CD4-positive, alpha-beta memory T cell (primary cell): ENCODE measurements around the gene BMPER. TPM values are rescaled to one million over a fixed set of nuclear protein-coding genes. Genes with fewer than 3 reads are reported as not detected.

ENCODE experiments used
- CTCF ChIA-PET: fragments of 350-600 bp; sonication (Branson Sonifier 250); formaldehyde crosslinking; loops from one replicate; lab custom pipeline; 2021; ENCODE audit warnings: inconsistent platforms; ENCODE audit not compliant: partially characterized antibody; lab: Charles Lee
- POLR2A ChIA-PET: fragments of 350-600 bp; sonication (Branson Sonifier 250); formaldehyde crosslinking; loops from one replicate; lab custom pipeline; 2021; ENCODE audit not compliant: partially characterized antibody; lab: Charles Lee
- DNase-seq, 5 donors: peaks; one replicate each; pipeline versions ENCODE4 v3.0.0 to v3.0.0-alpha.2; 2020 to 2022; ENCODE audit warnings: mixed read lengths in 1 of 5
- H3K27ac ChIP-seq: one replicate; pipeline ENCODE4 v1.7.0; 2013; ENCODE audit warnings: low read depth, low read length
- H3K27me3 ChIP-seq: 2 replicates; pipeline ENCODE4 v1.7.0; 2013; ENCODE audit warnings: mild to moderate bottlenecking, low read length, moderate library complexity; ENCODE audit not compliant: insufficient read depth
- H3K36me3 ChIP-seq: 2 replicates; pipeline ENCODE4 v1.7.0; 2013; ENCODE audit warnings: mild to moderate bottlenecking, low read length, moderate library complexity; ENCODE audit not compliant: insufficient read depth
- H3K4me1 ChIP-seq: 2 replicates; pipeline ENCODE4 v1.7.0; 2013; ENCODE audit warnings: mild to moderate bottlenecking, low read length, moderate library complexity; ENCODE audit not compliant: insufficient read depth
- H3K4me3 ChIP-seq, 2 donors: one replicate each; pipeline ENCODE4 v1.7.0; 2013; ENCODE audit warnings: low read length in 2 of 2, mild to moderate bottlenecking in 1 of 2
- H3K9me3 ChIP-seq, 2 donors: one replicate each; pipeline ENCODE4 v1.7.0; 2013; ENCODE audit warnings: low read length in 2 of 2, control low read depth in 1 of 2; ENCODE audit not compliant: control insufficient read depth in 1 of 2
- H3K27ac Mint-ChIP-seq, 7 donors: one replicate each; pipeline ENCODE4 v1.8.0; 2020 to 2021; ENCODE audit warnings: mixed read lengths in 7 of 7, mild to moderate bottlenecking in 6 of 7, inconsistent platforms in 3 of 7, moderate library complexity in 3 of 7
- H3K27me3 Mint-ChIP-seq, 2 donors: one replicate each; pipeline ENCODE4 v1.8.0; 2020 to 2021; ENCODE audit warnings: mixed read lengths in 2 of 2
- H3K36me3 Mint-ChIP-seq, 2 donors: one replicate each; pipeline ENCODE4 v1.8.0; 2020 to 2021; ENCODE audit warnings: mixed read lengths in 2 of 2, inconsistent platforms in 1 of 2, mild to moderate bottlenecking in 1 of 2
- H3K4me1 Mint-ChIP-seq, 4 donors: one replicate each; pipeline ENCODE4 v1.8.0; 2020 to 2021; ENCODE audit warnings: mixed read lengths in 4 of 4, mild to moderate bottlenecking in 1 of 4
- H3K4me3 Mint-ChIP-seq, 8 donors: one replicate each; pipeline ENCODE4 v1.8.0; 2020 to 2021; ENCODE audit warnings: mixed read lengths in 8 of 8, mild to moderate bottlenecking in 7 of 8, moderate library complexity in 6 of 8, inconsistent platforms in 3 of 8
- H3K9me3 Mint-ChIP-seq, 8 donors: one replicate each; pipeline ENCODE4 v1.8.0; 2020 to 2021; ENCODE audit warnings: mixed read lengths in 8 of 8, mild to moderate bottlenecking in 5 of 8, inconsistent platforms in 3 of 8, moderate library complexity in 1 of 8
- intact Hi-C: fragments of 100-400 bp; cut with micrococcal nuclease; formaldehyde crosslinking; loops from one replicate; pipeline ENCODE4 v1.15.1; 2023
- polyA plus RNA-seq, 2 donors: library from polyadenylated mRNA; unstranded; fragments of 300-500 nt; fragmentation: Illumina TruSeq; gene quantifications; one replicate each; pipeline ENCODE4 v1.2.3, GENCODE V29; 2021
- total RNA-seq, 2 experiments: library from RNA; stranded (reverse); gene quantifications; one replicate each; pipeline ENCODE4 v1.2.3, GENCODE V29; 2021

The BMPER gene
- total and polyA plus RNA-seq, 4 experiments from 2014 or later = 0.24 to 0.30 TPM; not detected in 2

DNA sequence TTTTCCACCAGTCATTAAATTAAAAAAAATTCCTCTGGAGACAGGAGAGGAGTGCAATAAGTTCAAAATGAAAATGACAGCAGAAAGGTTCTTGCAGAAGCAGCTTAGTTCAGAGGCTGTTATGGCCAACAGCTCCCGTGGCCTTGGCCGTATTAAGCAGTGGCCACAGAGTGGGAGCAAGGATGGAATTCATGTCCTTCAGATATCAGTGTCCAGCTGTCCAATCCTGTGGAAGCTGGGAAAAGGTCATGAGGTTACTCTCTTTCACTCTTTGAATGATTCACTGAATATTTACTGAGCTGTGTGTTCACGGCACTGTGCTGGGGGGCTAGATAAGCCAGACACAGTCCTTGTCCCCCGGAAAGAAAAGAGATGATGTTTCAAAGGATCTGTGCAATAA, 231.8 kb downstream of the BMPER start:
- Mint-ChIP-seq H3K27me3 (peaks cover 0 to 2% of the 10 kb centered on the region in 2 donors), H3K36me3 (no peaks in the 10 kb centered on the region), H3K4me3 (no peak overlapping the region), H3K27ac (no peak overlapping the region), H3K4me1 (no peaks in the 10 kb centered on the region), H3K9me3 (peaks cover 0 to 10% (median 2%) of the 10 kb centered on the region in 8 donors)
- Histone ChIP-seq H3K27me3 (no peaks in the 10 kb centered on the region), H3K4me1 (no peaks in the 10 kb centered on the region), H3K4me3 (no peak overlapping the region), H3K9me3 (no peaks in the 10 kb centered on the region), H3K27ac (no peak overlapping the region), H3K36me3 (no peaks in the 10 kb centered on the region)
- intact Hi-C loops = no loop called here
- CTCF ChIA-PET = no interaction called here
- DNase-seq = no peak
- POLR2A ChIA-PET = no interaction called here

- H3K4me1 Mint-ChIP-seq = no peaks in the 10 kb centered on the region
- POLR2A ChIA-PET = no interaction called here
- CTCF ChIA-PET = no interaction called here
Measured at GRCh38 chr7:34138483-34138882, 233.1 kb downstream of the BMPER start.

DNA sequence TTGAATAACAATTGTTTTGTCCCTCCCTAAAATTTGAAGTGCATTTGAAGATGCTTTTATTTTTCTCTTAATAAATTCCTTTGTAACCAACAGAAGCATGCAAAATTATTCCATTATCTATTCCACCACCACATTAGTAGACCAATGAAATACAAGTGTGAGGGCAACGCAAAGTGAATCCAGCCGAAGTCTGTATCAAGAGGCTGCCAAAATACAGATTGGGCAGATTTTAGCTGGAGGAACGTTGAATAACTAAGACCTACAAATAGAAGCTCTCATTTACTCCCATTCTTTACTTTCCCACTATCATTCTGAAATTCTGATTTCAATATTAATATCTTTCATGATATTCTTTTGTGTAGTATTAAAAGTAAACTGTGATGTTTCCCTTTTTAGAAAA, 233.7 kb downstream of the BMPER start:
- H3K4me3 ChIP-seq = no peak overlapping the region
- no peak overlapping the region for H3K27ac Mint-ChIP-seq
- H3K9me3 Mint-ChIP-seq = peaks cover 0 to 12% (median 1%) of the 10 kb centered on the region in 8 donors
- H3K27ac ChIP-seq = no peak overlapping the region
- no peak for DNase-seq
- no peaks in the 10 kb centered on the region for H3K4me1 ChIP-seq
- intact Hi-C loops = no loop called here
- H3K36me3 ChIP-seq = no peaks in the 10 kb centered on the region
- no peaks in the 10 kb centered on the region for H3K36me3 Mint-ChIP-seq
- no peaks in the 10 kb centered on the region for H3K4me1 Mint-ChIP-seq
- H3K9me3 ChIP-seq = no peaks in the 10 kb centered on the region
- H3K4me3 Mint-ChIP-seq = no peak overlapping the region
- CTCF ChIA-PET = no interaction called here
- peaks cover 1 to 2% of the 10 kb centered on the region in 2 donors for H3K27me3 Mint-ChIP-seq
- no peaks in the 10 kb centered on the region for H3K27me3 ChIP-seq
- POLR2A ChIA-PET = no interaction called here

More at GRCh38 chr7:34138483-34138882, 233.1 kb downstream of the BMPER start:
- no peak overlapping the region for H3K4me3 Mint-ChIP-seq
- H3K36me3 ChIP-seq = no peaks in the 10 kb centered on the region
- peaks cover 0 to 10% (median 0%) of the 10 kb centered on the region in 8 donors for H3K9me3 Mint-ChIP-seq
- intact Hi-C loops = no loop called here
- no peaks in the 10 kb centered on the region for H3K4me1 ChIP-seq
- DNase-seq = no peak
- no peak overlapping the region for H3K27ac Mint-ChIP-seq
- no peaks in the 10 kb centered on the region for H3K9me3 ChIP-seq
- no peak overlapping the region for H3K4me3 ChIP-seq
- no peaks in the 10 kb centered on the region for H3K36me3 Mint-ChIP-seq
- peaks cover 0 to 2% of the 10 kb centered on the region in 2 donors for H3K27me3 Mint-ChIP-seq
- H3K27ac ChIP-seq = no peak overlapping the region
- H3K27me3 ChIP-seq = no peaks in the 10 kb centered on the region

DNA sequence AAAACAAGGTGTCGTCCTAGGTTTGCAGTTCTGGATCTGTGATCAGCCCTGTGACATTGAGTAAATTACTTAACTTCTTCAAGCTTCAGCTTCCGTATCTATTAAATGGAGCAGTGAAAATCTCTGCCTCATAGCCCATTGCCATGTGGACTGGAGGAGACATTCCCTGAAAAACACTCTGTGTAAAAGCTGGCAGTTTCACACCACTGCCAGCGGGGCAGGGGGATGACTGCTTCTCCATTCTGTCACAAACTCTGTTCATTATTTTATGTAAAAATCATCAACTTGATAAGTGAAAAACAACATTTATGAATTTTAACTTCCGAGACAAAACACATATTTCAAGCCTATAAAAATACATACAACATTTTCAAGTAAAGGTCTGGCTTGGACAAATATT, 234.7 kb downstream of the BMPER start:
- no peaks in the 10 kb centered on the region for H3K9me3 ChIP-seq
- no peaks in the 10 kb centered on the region for H3K27me3 ChIP-seq
- Mint-ChIP-seq H3K4me1 (no peaks in the 10 kb centered on the region), H3K27me3 (peaks cover 1 to 2% of the 10 kb centered on the region in 2 donors), H3K4me3 (no peak overlapping the region), H3K36me3 (no peaks in the 10 kb centered on the region), H3K27ac (no peak overlapping the region), H3K9me3 (peaks cover 0 to 12% (median 1%) of the 10 kb centered on the region in 8 donors)
- DNase-seq = no peak
- H3K4me1 ChIP-seq = no peaks in the 10 kb centered on the region
- ChIA-PET POLR2A (no interaction called here), CTCF (no interaction called here)
- H3K36me3 ChIP-seq = no peaks in the 10 kb centered on the region
- no peak overlapping the region for H3K27ac ChIP-seq
- intact Hi-C loops = no loop called here
- no peak overlapping the region for H3K4me3 ChIP-seq

GRCh38 chr7:34143402-34143801, 238.1 kb downstream of the BMPER start:
- CTCF ChIA-PET = no interaction called here

DNA sequence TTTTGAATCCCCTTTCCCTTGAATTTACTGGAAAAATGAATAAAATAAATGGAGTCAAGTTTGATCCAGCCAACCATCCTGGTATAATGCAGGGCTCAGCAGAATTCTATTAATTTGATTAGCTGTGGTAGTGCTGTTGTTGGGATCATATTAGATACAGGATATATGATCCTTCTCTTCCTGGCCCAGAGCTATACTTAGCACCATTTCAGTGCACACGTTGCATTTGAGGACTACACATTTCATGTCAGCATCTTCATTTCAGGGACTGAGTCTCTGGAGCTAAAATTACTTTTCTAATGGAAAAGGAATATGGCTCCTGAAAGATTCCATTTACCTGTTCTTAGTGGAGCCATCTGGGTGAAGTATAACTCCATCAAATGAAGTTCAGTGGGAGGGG, 240.3 kb downstream of the BMPER start:
- POLR2A ChIA-PET = no interaction called here
- no peak overlapping the region for H3K4me3 Mint-ChIP-seq

More at GRCh38 chr7:34143402-34143801, 238.1 kb downstream of the BMPER start:
- Histone ChIP-seq H3K9me3 (no peaks in the 10 kb centered on the region), H3K4me1 (no peaks in the 10 kb centered on the region), H3K36me3 (no peaks in the 10 kb centered on the region), H3K27ac (no peak overlapping the region), H3K4me3 (no peak overlapping the region), H3K27me3 (no peaks in the 10 kb centered on the region)
- Mint-ChIP-seq H3K4me3 (no peak overlapping the region), H3K9me3 (peaks cover 0 to 6% (median 1%) of the 10 kb centered on the region in 8 donors), H3K27ac (no peak overlapping the region), H3K27me3 (peaks cover 0 to 1% of the 10 kb centered on the region in 2 donors), H3K36me3 (no peaks in the 10 kb centered on the region), H3K4me1 (no peaks in the 10 kb centered on the region)
- DNase-seq = no peak
- POLR2A ChIA-PET = no interaction called here
- intact Hi-C loops = no loop called here

GRCh38 chr7:34153656-34154270, 248.4 kb downstream of the BMPER start:
- Mint-ChIP-seq H3K9me3 (peaks cover 0 to 5% (median under 1%) of the 10 kb centered on the region in 8 donors), H3K4me1 (peaks cover 0 to 3% (median 0%) of the 10 kb centered on the region in 4 donors), H3K27ac (no peak overlapping the region), H3K36me3 (no peaks in the 10 kb centered on the region), H3K27me3 (peaks cover 0 to 3% of the 10 kb centered on the region in 2 donors), H3K4me3 (no peak overlapping the region)
- CTCF ChIA-PET = no interaction called here
- no peaks in the 10 kb centered on the region for H3K9me3 ChIP-seq
- POLR2A ChIA-PET = no interaction called here
- no peaks in the 10 kb centered on the region for H3K4me1 ChIP-seq
- no peaks in the 10 kb centered on the region for H3K27me3 ChIP-seq
- no peak for DNase-seq
- no peak overlapping the region for H3K4me3 ChIP-seq
- intact Hi-C loops = no loop called here
- H3K36me3 ChIP-seq = no peaks in the 10 kb centered on the region
- H3K27ac ChIP-seq = no peak overlapping the region

More for the DNA sequence above, 240.3 kb downstream of the BMPER start:
- DNase-seq = no peak
- no peaks in the 10 kb centered on the region for H3K4me1 Mint-ChIP-seq
- H3K36me3 Mint-ChIP-seq = no peaks in the 10 kb centered on the region
- H3K27ac ChIP-seq = no peak overlapping the region
- H3K36me3 ChIP-seq = no peaks in the 10 kb centered on the region
- intact Hi-C loops = no loop called here
- H3K4me3 ChIP-seq = no peak overlapping the region
- CTCF ChIA-PET = no interaction called here
- H3K27me3 Mint-ChIP-seq = peaks cover 0 to 1% of the 10 kb centered on the region in 2 donors
- no peaks in the 10 kb centered on the region for H3K9me3 ChIP-seq
- H3K9me3 Mint-ChIP-seq = peaks cover 0 to 5% (median 1%) of the 10 kb centered on the region in 8 donors
- H3K27me3 ChIP-seq = no peaks in the 10 kb centered on the region
- H3K4me1 ChIP-seq = no peaks in the 10 kb centered on the region
- no peak overlapping the region for H3K27ac Mint-ChIP-seq
